ENCODE data around the gene ADIG. TPM values are rescaled to one million over a fixed set of nuclear protein-coding genes. Genes with fewer than 3 reads are reported as not detected.

ADIG gene
- total and polyA plus RNA-seq, 7 donors = not detected

DNA sequence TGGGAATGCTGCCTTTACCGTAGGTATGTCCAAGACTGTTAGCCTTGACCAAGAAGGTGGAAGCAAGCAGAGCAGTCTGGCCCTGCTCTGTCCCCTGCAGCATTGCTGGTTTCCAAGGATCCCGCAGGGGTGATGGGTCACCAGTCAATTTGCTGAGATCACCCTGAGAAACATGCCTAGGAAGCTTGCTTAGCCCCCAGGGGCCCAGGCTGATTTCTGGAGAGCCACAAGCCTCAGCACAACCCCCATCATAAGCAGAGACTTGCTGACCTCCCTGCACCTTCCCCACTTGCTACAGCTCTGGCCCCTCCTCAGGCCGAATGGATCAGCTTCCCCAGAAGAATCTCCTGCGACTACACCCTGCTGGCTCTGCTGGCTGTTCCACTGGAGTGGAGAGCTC, 42.1 kb downstream of the ADIG start:
- Histone ChIP-seq H3K27me3 (peaks cover 0 to 8% (median 0%) of the 10 kb centered on the region in 3 donors), H3K36me3 (no peaks in the 10 kb centered on the region), H3K9me3 (peaks cover 0 to 3% (median 2%) of the 10 kb centered on the region in 4 donors), H3K4me1 (no peaks in the 10 kb centered on the region), H3K27ac (no peak overlapping the region), H3K4me3 (no peak overlapping the region)
- TF ChIP-seq POLR2AphosphoS5 (IDR thresholded peaks at IDR 0.05) = no peak
- DNase-seq = no peak
- WGBS, 2 donors = 64 to 68% methylated on average over 4 of the region's 4 CpGs
- intact Hi-C loops (cut with DNase I) = no loop called here

DNA sequence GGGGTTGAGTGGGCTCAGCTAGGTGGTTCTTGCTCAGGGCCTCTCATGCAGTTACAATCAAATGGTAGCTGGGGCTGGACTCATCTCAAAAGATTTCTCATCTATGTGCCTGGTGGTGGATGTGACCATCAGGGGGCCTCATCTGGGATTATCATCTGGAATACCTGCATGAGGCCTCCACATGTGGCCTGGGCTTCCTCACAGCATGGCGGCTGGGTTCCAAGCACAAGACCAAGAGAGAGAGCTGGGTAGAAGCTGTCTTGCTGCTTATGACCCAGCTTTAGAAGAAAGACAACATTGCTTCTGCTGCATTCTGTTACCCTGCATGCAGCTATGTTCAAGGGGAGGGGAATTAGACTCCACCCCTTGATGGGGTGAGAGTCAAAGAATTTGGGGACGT, 43.1 kb downstream of the ADIG start:
- Histone ChIP-seq H3K27me3 (peaks cover 0 to 8% (median 0%) of the 10 kb centered on the region in 3 donors), H3K4me1 (no peaks in the 10 kb centered on the region), H3K4me3 (no peak overlapping the region), H3K27ac (no peak overlapping the region), H3K9me3 (peaks cover 0 to 3% (median 2%) of the 10 kb centered on the region in 4 donors), H3K36me3 (no peaks in the 10 kb centered on the region)
- TF ChIP-seq POLR2A (IDR thresholded peaks at IDR 0.05) (no peak), POLR2AphosphoS5 (IDR thresholded peaks at IDR 0.05) (no peak), EP300 (IDR thresholded peaks at IDR 0.05) (no peak)
- TF ChIP-seq, protein P1, sequence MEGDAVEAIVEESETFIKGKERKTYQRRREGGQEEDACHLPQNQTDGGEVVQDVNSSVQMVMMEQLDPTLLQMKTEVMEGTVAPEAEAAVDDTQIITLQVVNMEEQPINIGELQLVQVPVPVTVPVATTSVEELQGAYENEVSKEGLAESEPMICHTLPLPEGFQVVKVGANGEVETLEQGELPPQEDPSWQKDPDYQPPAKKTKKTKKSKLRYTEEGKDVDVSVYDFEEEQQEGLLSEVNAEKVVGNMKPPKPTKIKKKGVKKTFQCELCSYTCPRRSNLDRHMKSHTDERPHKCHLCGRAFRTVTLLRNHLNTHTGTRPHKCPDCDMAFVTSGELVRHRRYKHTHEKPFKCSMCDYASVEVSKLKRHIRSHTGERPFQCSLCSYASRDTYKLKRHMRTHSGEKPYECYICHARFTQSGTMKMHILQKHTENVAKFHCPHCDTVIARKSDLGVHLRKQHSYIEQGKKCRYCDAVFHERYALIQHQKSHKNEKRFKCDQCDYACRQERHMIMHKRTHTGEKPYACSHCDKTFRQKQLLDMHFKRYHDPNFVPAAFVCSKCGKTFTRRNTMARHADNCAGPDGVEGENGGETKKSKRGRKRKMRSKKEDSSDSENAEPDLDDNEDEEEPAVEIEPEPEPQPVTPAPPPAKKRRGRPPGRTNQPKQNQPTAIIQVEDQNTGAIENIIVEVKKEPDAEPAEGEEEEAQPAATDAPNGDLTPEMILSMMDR (IDR thresholded peaks at IDR 0.05) = no peak
- DNase-seq = no peak
- WGBS, 2 donors = 58 to 80% methylated on average over 2 of the region's 2 CpGs
- intact Hi-C loops (cut with DNase I) = no loop called here

DNA sequence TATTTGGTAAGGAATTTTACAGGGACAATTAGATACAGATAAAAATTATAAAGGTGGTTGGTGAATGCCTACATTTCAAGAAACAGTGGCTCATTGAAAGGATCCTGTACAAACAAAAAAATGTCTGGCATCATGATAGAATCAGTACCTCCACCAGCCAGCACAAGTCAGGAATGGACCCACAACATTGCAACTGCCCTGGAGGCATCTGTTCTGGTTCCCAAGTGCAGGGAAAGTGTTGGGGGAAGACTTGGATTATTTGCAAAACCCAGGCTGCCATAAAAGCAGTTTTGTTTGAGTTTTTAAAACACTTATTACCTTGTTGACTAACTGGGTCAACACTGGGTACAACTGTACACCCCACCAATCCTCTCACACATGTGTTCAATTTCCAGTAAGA, 44.9 kb downstream of the ADIG start:
- no peak for TF ChIP-seq POLR2A (IDR thresholded peaks at IDR 0.05)
- TF ChIP-seq, protein P1 (IDR thresholded peaks at IDR 0.05) = no peak
- no peak for TF ChIP-seq EP300 (IDR thresholded peaks at IDR 0.05)
- TF ChIP-seq POLR2AphosphoS5 (IDR thresholded peaks at IDR 0.05) = no peak
- Histone ChIP-seq H3K36me3 (no peaks in the 10 kb centered on the region), H3K4me1 (no peaks in the 10 kb centered on the region), H3K27me3 (no peaks in the 10 kb centered on the region), H3K9me3 (peaks cover 0 to 3% (median 2%) of the 10 kb centered on the region in 4 donors), H3K27ac (no peak overlapping the region), H3K4me3 (no peak overlapping the region)
- DNase-seq = no peak
- intact Hi-C loops (cut with DNase I) = no loop called here

DNA sequence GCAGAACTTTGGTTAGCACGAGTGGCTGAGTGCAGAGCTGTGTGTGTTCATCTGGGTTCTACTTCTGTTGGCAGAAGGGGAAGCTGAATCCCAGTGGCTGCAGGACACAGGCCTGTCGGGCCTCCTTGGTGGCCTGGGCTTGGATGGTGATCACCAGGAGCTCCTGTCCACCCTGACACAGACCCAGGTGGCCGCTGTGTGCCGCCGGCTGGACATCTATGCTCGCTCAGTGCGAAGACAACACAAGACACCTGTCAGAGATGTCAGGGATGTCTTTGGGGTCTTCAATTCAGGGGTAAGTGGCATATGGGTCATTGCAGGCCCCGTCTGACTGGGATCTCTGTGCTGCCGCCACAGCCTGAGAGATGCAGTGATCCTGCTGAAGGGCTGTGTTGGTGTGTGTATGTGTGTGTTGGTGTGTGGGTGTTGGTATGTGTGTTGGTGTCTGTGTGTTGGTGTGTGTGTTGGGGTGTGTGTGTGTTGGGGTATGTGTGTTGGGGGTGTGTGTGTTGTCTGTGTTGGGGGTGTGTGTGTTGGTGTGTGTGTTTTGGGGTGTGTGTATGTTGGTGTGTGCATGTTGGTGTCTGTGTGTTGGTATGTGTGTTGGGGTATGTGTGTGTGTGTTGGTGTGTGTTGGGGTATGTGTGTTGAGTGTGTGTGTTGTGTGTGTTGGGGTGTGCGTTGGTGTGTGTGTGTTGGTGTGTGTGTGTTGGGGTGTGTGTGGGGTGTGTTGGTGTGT, 46.1 kb downstream of the ADIG start:
- Histone ChIP-seq H3K9me3 (peaks cover 0 to 3% (median 2%) of the 10 kb centered on the region in 4 donors), H3K36me3 (no peaks in the 10 kb centered on the region), H3K4me3 (no peak overlapping the region), H3K27me3 (no peaks in the 10 kb centered on the region), H3K4me1 (no peaks in the 10 kb centered on the region), H3K27ac (no peak overlapping the region)
- DNase-seq = no peak
- TF ChIP-seq POLR2AphosphoS5 (IDR thresholded peaks at IDR 0.05) (no peak), EP300 (IDR thresholded peaks at IDR 0.05) (no peak), POLR2A (IDR thresholded peaks at IDR 0.05) (no peak)
- TF ChIP-seq, protein P1 (IDR thresholded peaks at IDR 0.05) = no peak
- intact Hi-C loops (cut with DNase I) = no loop called here
- 88% methylated on average over 10 of the region's 10 CpGs for WGBS, 2 donors

DNA sequence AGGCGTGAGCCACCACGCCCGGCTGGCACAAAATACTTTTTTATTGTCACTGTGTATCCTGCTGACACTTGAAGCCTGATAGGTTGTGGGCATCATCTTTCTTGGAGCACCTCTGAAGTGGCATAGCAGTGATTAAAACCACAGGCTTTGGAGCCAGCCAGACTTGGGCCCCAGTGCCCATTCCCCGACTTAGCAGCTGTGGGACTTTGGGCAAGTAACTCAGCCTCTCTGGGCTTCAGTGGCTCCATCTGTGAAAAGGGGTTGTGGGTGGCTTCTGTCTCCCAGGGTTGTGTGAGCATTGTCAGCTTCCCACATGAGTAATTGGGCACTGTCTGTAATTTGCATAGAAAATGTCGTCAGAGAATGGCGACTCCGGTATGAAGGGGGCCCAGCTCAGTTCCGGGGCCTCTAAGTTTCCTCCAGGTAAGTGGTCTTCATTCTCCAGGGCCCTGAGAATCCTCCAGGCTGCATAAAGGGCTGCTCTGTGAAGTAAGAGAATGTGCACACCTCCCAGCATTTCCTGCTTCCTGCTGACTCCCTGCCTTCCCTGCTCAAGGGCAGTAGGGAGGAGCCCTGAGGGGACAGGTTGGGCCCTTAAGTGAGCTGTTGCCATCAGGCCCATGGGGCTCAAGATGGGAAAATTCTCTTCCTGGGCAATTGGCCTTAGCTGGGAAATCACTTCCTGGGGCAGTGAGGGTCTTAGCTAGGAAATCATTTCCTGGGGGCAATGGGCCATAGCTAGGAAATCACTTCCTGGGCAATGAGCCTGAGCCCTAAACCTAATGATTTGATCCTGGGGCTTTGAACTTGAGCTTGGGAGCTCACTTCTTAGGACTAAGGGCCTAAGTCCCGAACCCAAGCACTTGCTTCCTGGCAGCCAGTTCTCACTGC, 47.8 kb downstream of the ADIG start:
- DNase-seq = no peak
- intact Hi-C loops (cut with DNase I) = no loop called here
- no peaks in the 10 kb centered on the region for H3K4me1 ChIP-seq
- H3K4me3 ChIP-seq = no peak overlapping the region
- peaks cover 0 to 6% (median under 1%) of the 10 kb centered on the region in 3 donors for H3K27me3 ChIP-seq
- WGBS, 2 donors = 83 to 87% methylated on average over 9 of the region's 9 CpGs
- no peaks in the 10 kb centered on the region for H3K36me3 ChIP-seq
- no peak for TF ChIP-seq POLR2AphosphoS5 (IDR thresholded peaks at IDR 0.05)
- TF ChIP-seq, protein P1 (IDR thresholded peaks at IDR 0.05) = no peak
- TF ChIP-seq EP300 (IDR thresholded peaks at IDR 0.05) = no peak
- TF ChIP-seq POLR2A (IDR thresholded peaks at IDR 0.05) = no peak
- no peak overlapping the region for H3K27ac ChIP-seq
- H3K9me3 ChIP-seq = peaks cover 0 to 3% (median 2%) of the 10 kb centered on the region in 4 donors

All from sigmoid colon (tissue), 7 donors.